GM19025 (cell line): ENCODE measurements around the gene DYNC1H1.

Experiments used
- ATAC-seq: cut with Tn5 transposase; IDR thresholded peaks from one replicate; pipeline ENCODE4 v1.9.1; 2021; ENCODE audit warnings: mild to moderate bottlenecking, low read depth, moderate library complexity; ENCODE audit not compliant: unreplicated experiment

DYNC1H1 gene

GRCh38 chr14:101939646-101940170 is 24.7 kb upstream of the DYNC1H1 start:
- no peak for ATAC-seq

- no peak for ATAC-seq
Observed at GRCh38 chr14:101944451-101944850, 19.9 kb upstream of the DYNC1H1 start.

GRCh38 chr14:101945171-101945570 is 19.2 kb upstream of the DYNC1H1 start:
- ATAC-seq = no peak

GRCh38 chr14:101947577-101947903 is 16.8 kb upstream of the DYNC1H1 start:
- no peak for ATAC-seq

- ATAC-seq = peak; percentile 98
Observed at GRCh38 chr14:101947904-101948665, 16.3 kb upstream of the DYNC1H1 start.

- ATAC-seq = no peak
Observed at GRCh38 chr14:101948666-101949216, 15.6 kb upstream of the DYNC1H1 start.

- ATAC-seq = no peak
Observed at GRCh38 chr14:101950100-101950499, 14.3 kb upstream of the DYNC1H1 start.

- ATAC-seq = no peak
Observed at GRCh38 chr14:101950516-101951215, 13.7 kb upstream of the DYNC1H1 start.

GRCh38 chr14:101953151-101953550 is 11.2 kb upstream of the DYNC1H1 start:
- ATAC-seq = no peak

- no peak for ATAC-seq
Observed at GRCh38 chr14:101954501-101954900, 9.9 kb upstream of the DYNC1H1 start.

- no peak for ATAC-seq
Observed at GRCh38 chr14:101955695-101956161, 8.6 kb upstream of the DYNC1H1 start.

- no peak for ATAC-seq
Observed at GRCh38 chr14:101956179-101956885, 8.0 kb upstream of the DYNC1H1 start.

GRCh38 chr14:101957406-101958234 is 6.8 kb upstream of the DYNC1H1 start:
- no peak for ATAC-seq

- ATAC-seq = no peak
Observed at GRCh38 chr14:101958418-101959180, 5.8 kb upstream of the DYNC1H1 start.

GRCh38 chr14:101959277-101959676 is 5.1 kb upstream of the DYNC1H1 start:
- ATAC-seq = no peak

GRCh38 chr14:101960225-101960624 is 4.1 kb upstream of the DYNC1H1 start:
- no peak for ATAC-seq

GRCh38 chr14:101961011-101961721 is 3.2 kb upstream of the DYNC1H1 start:
- ATAC-seq = no peak

- no peak for ATAC-seq
Observed at GRCh38 chr14:101961746-101962502, 2.4 kb upstream of the DYNC1H1 start.
